ENCODE results near the gene MED15. TPM values are rescaled to one million over a fixed set of nuclear protein-coding genes. Genes with fewer than 3 reads are reported as not detected.

Gene MED15
- total and polyA plus RNA-seq, 3 experiments from 2014 or later = 98.0 to 120 (median 106) TPM

DNA sequence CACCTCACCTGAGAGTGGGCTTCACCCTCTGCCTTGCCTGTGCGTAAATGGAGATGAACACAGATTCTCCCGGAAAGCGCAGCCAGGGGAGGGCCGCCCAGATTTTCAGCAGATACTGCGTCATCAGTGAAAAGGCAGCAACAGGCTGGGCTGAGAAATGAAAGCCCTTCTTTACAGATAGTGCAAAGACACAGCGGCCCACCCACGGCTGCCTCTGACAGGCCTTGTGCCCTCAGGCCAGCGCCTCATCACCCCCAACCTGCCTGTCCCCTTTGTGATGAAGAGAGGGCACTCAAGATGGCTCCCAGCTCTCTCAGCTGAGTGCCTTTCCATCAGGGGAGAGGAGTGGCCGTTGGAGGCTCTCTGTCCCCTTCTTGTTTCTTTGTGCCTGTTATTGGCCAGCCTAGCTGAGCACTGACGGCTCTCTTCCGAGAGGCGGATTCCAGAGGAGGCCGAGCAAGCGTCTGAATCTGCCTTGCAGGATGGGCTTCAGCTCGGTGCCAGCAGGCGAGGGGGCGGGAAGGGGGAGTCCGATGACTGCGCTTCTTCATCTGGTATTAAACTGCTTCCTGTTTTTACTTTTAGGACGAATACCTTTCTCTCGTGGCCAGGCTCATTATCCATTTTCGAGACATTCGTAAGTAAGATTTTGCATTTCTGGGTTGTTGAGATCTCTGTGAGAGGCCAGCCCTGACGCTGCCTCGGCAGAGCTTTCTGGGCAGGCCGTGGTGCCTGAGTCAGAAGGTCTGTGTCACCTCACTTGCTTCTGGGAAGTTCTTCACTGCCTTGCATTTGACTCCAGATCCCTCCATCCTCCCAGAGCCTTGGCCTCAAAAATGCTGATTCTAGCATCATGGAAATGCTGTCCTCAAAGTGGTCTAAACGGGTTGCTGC lies 43.7 kb downstream of the MED15 start:
- CTCF ChIA-PET = interaction anchor here (0.8 to 19.1 kb wide), 12 partner anchors 8 to 191 kb away, joined by 3 to 389 read pairs (median 4); partner anchors contain the start of gene MED15
- Histone ChIP-seq H3K27me3 (ENCODE audit: insufficient read depth, low read length, poor library complexity, severe bottlenecking) (no peaks in the 10 kb centered on the region), H3K4me1 (ENCODE audit: insufficient read depth, low read length) (peaks cover 95% of the 10 kb centered on the region), H3K36me3 (ENCODE audit: insufficient read depth, low read length) (peaks cover 40% of the 10 kb centered on the region), H3K9me3 (ENCODE audit: low read length) (no peaks in the 10 kb centered on the region), H3K4me3 (ENCODE audit: low read length) (peak overlapping the region; percentile 53), H3K27ac (ENCODE audit: low read depth, low read length) (peak overlapping the region; percentile 70)
- Mint-ChIP-seq H3K9me3 (no peaks in the 10 kb centered on the region), H3K36me3 (peaks cover 6 to 57% (median 12%) of the 10 kb centered on the region in 3 donors), H3K27ac (peak overlapping the region; percentile 90 to 100 (median 98)), H3K27me3 (no peaks in the 10 kb centered on the region), H3K4me1 (peaks cover 84 to 96% (median 90%) of the 10 kb centered on the region in 3 donors), H3K4me3 (peak overlapping the region; percentile 82 to 96 (median 92))
- POLR2A ChIA-PET = interaction anchor here (1.0 to 11.4 kb wide), 7 partner anchors 9 to 152 kb away, joined by 3 to 226 read pairs (median 4); partner anchors contain the start of gene MED15
- DNase-seq = peak; percentile 41 to 80 (median 75)

DNA sequence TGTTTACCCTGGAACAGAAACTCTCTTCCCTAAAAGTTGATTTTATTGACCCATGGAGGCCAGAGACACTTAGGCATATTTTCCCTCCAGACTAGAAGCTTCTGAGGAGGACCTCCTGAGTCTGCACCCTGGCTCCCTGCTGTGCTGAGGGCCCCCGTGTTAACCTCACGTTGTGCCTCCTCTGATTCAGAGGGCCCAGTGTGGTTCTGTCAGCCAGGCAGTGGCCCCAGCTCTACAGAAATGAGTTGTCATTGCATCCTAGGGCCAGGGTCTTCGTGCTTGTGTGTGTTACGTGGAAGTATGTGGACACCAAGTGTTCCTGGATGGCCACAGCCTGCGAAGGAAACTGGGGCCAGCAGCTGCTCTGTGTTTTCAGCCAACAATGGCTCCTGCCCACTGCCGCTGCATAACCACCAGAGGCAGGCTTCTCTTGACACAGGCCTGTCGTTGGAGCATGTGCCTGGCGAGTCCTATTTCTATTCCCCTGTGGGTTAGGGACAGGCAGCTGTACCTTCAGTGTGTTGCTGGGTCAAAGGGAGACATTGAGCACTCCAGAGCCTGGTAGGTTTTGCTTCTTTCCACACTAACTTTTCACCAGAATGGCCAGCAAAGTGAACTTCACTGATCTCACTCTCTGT lies 44.5 kb downstream of the MED15 start:
- H3K4me3 Mint-ChIP-seq = peak overlapping the region; percentile 82 to 96 (median 92)
- peaks cover 6 to 59% (median 17%) of the 10 kb centered on the region in 3 donors for H3K36me3 Mint-ChIP-seq
- Histone ChIP-seq H3K27ac (ENCODE audit: low read depth, low read length) (peak overlapping the region; percentile 70), H3K9me3 (ENCODE audit: low read length) (no peaks in the 10 kb centered on the region), H3K4me1 (ENCODE audit: insufficient read depth, low read length) (peaks cover 96% of the 10 kb centered on the region), H3K36me3 (ENCODE audit: insufficient read depth, low read length) (peaks cover 43% of the 10 kb centered on the region), H3K4me3 (ENCODE audit: low read length) (peak overlapping the region; percentile 53), H3K27me3 (ENCODE audit: insufficient read depth, low read length, poor library complexity, severe bottlenecking) (no peaks in the 10 kb centered on the region)
- H3K27ac Mint-ChIP-seq = peak overlapping the region; percentile 90 to 100 (median 98)
- ChIA-PET POLR2A (interaction anchor here (1.1 to 11.4 kb wide), 6 partner anchors 10 to 151 kb away, joined by 3 to 226 read pairs (median 6); partner anchors contain the start of gene MED15), CTCF (interaction anchor here (0.8 to 19.1 kb wide), 14 partner anchors 8 to 190 kb away, joined by 3 to 389 read pairs (median 4); partner anchors contain the start of gene MED15)
- peak in 3 of 5 donors; percentile 38 to 60 (median 46) for DNase-seq
- H3K27me3 Mint-ChIP-seq = no peaks in the 10 kb centered on the region
- no peaks in the 10 kb centered on the region for H3K9me3 Mint-ChIP-seq
- H3K4me1 Mint-ChIP-seq = peaks cover 84 to 96% (median 90%) of the 10 kb centered on the region in 3 donors

DNA sequence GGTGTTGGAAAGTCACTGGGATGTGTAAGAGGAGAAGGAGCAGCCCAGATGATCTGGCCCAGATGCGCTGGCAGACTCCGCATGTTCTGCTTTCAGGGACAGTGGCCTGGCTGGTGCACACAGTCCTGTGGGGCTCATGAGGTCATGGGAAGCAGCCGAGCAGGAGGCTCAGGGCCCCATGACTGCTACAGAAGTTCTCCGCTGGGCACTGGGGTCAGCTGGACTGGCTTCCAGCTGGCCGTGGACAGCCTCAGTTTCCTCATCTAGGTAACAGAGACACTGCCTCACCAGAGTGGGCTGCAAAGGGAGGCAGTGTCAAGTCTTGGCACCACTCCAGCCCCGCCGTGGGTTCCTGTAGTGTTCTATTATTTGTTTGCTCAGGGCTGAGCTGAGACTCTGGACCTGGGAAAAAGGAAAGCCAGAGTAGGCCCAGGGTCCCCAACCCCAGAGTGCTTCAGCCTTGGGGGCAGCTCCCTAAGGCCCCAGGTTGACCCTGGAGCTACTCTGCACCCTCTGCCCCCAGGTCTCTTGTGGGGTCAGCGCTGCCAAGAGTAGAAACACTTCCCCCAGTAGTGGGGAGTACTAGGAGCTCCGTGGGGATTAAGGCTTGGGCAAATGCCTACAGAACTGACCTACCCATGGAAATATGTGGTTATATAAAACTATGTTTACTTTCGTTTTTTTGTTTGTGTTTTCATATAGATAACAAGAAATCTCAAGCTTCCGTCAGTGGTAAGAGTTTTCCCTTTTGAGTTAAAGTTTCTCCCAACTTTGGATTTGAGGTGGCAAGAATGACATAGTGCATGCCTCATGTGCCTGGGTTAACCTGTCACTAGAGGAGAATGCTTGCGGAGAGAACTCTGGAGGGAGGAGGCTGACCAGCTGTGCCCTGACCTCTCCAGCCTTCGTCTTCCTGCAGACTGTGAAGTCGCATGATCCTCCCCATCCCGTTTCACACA lies 45.3 kb downstream of the MED15 start:
- Histone ChIP-seq H3K4me1 (ENCODE audit: insufficient read depth, low read length) (peaks cover 98% of the 10 kb centered on the region), H3K4me3 (ENCODE audit: low read length) (peak overlapping the region; percentile 53), H3K9me3 (ENCODE audit: low read length) (no peaks in the 10 kb centered on the region), H3K36me3 (ENCODE audit: insufficient read depth, low read length) (peaks cover 47% of the 10 kb centered on the region), H3K27me3 (ENCODE audit: insufficient read depth, low read length, poor library complexity, severe bottlenecking) (no peaks in the 10 kb centered on the region), H3K27ac (ENCODE audit: low read depth, low read length) (peak overlapping the region; percentile 13)
- peak overlapping the region; percentile 90 to 100 (median 98) for H3K27ac Mint-ChIP-seq
- no peaks in the 10 kb centered on the region for H3K27me3 Mint-ChIP-seq
- DNase-seq = no peak
- H3K36me3 Mint-ChIP-seq = peaks cover 10 to 66% (median 20%) of the 10 kb centered on the region in 3 donors
- ChIA-PET POLR2A (interaction anchor here (0.6 to 11.4 kb wide), 4 partner anchors 15 to 142 kb away, joined by 3 to 226 read pairs (median 7); partner anchors contain the start of gene MED15), CTCF (interaction anchor here (0.6 to 19.1 kb wide), 13 partner anchors 9 to 189 kb away, joined by 3 to 389 read pairs (median 4); partner anchors contain the start of gene MED15)
- H3K9me3 Mint-ChIP-seq = no peaks in the 10 kb centered on the region
- H3K4me1 Mint-ChIP-seq = peaks cover 89 to 100% (median 94%) of the 10 kb centered on the region in 3 donors
- peak overlapping the region; percentile 82 to 96 (median 92) for H3K4me3 Mint-ChIP-seq

DNA sequence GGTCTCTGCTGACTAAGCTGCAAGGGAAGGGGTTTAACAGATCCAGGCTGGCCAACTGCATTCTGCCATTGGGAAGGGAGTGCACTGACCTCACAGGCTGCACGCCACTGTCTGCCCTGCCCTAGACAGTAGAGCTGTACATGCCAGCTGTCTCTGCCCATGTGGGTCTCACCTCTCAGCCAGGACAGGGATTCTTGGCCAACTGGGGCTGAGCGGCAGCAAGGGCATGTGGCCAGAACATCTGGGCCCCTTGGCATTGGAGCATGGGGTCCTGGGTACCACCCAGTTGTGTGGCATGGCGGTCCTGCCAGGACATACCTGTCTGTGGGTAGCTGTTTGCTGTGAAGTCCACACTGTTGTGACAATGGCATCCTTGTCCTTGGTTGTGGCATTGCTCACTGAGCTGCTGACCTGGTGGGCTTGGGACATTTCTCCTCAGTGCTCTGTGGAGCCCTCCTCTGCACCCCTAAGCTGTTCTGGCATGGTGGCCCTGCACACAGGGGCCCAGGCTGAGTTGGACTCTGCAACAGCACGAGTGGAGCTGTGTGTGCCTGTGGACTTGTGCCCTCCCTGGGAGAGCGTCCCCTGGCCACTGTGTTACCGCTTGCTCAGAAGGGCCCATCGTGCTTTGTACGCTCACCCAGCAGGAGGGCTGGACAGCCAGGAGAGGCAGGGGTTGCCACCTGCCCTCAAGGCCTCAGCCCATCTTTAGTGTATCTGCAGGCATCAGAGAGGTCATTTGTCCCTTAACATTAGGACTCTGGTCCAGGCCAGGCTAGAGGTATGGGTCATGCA lies 46.7 kb downstream of the MED15 start:
- no peak overlapping the region for H3K27ac ChIP-seq (ENCODE audit: low read depth, low read length)
- Mint-ChIP-seq H3K4me3 (peak overlapping the region; percentile 15 to 96 (median 45)), H3K27me3 (no peaks in the 10 kb centered on the region), H3K4me1 (peaks cover 93 to 100% (median 98%) of the 10 kb centered on the region in 3 donors), H3K9me3 (peaks cover 0 to 8% (median 0%) of the 10 kb centered on the region in 5 donors), H3K27ac (peak overlapping the region; percentile 57 to 98 (median 87)), H3K36me3 (peaks cover 22 to 81% (median 30%) of the 10 kb centered on the region in 3 donors)
- DNase-seq = no peak
- no peaks in the 10 kb centered on the region for H3K27me3 ChIP-seq (ENCODE audit: insufficient read depth, low read length, poor library complexity, severe bottlenecking)
- H3K4me3 ChIP-seq (ENCODE audit: low read length) = no peak overlapping the region
- POLR2A ChIA-PET = interaction anchor here (0.6 to 11.4 kb wide), 3 partner anchors 8 to 143 kb away, joined by 4 to 226 read pairs (median 9); no protein-coding TSS in a partner anchor
- H3K4me1 ChIP-seq (ENCODE audit: insufficient read depth, low read length) = peaks cover 99% of the 10 kb centered on the region
- no peaks in the 10 kb centered on the region for H3K9me3 ChIP-seq (ENCODE audit: low read length)
- peaks cover 58% of the 10 kb centered on the region for H3K36me3 ChIP-seq (ENCODE audit: insufficient read depth, low read length)
- CTCF ChIA-PET = interaction anchor here (0.6 to 19.1 kb wide), 4 partner anchors 12 to 46 kb away, joined by 3 to 389 read pairs (median 14); partner anchors contain the start of gene MED15

DNA sequence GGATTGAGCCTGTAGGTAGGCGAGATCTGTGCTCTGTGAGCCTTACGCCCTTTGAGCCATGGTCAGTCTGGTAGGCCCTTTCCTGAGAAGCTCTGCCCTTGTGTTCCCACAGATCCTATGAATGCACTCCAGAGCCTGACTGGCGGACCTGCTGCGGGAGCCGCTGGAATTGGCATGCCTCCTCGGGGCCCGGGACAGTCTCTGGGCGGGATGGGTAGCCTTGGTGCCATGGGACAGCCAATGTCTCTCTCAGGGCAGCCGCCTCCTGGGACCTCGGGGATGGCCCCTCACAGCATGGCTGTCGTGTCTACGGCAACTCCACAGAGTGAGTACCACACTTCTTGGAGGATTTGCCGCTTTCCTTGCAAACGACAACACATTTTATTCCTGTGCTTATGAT lies 47.4 kb downstream of the MED15 start:
- H3K9me3 ChIP-seq (ENCODE audit: low read length) = no peaks in the 10 kb centered on the region
- no peaks in the 10 kb centered on the region for H3K27me3 ChIP-seq (ENCODE audit: insufficient read depth, low read length, poor library complexity, severe bottlenecking)
- Mint-ChIP-seq H3K4me3 (peak overlapping the region in 6 of 7 donors; percentile 61 to 83 (median 76)), H3K9me3 (peaks cover 0 to 9% (median 0%) of the 10 kb centered on the region in 5 donors), H3K36me3 (peaks cover 27 to 87% (median 32%) of the 10 kb centered on the region in 3 donors), H3K4me1 (peaks cover 91 to 100% (median 98%) of the 10 kb centered on the region in 3 donors), H3K27ac (peak overlapping the region; percentile 81 to 99 (median 92)), H3K27me3 (no peaks in the 10 kb centered on the region)
- no peak overlapping the region for H3K4me3 ChIP-seq (ENCODE audit: low read length)
- ChIA-PET POLR2A (interaction anchor here (0.7 to 11.4 kb wide), 2 partner anchors 9 to 13 kb away, joined by 9 to 226 read pairs; no protein-coding TSS in a partner anchor), CTCF (interaction anchor here (2.0 to 19.1 kb wide), 3 partner anchors 11 to 137 kb away, joined by 6 to 389 read pairs (median 25); no protein-coding TSS in a partner anchor)
- H3K4me1 ChIP-seq (ENCODE audit: insufficient read depth, low read length) = peaks cover 94% of the 10 kb centered on the region
- no peak overlapping the region for H3K27ac ChIP-seq (ENCODE audit: low read depth, low read length)
- H3K36me3 ChIP-seq (ENCODE audit: insufficient read depth, low read length) = peaks cover 62% of the 10 kb centered on the region
- DNase-seq = no peak

DNA sequence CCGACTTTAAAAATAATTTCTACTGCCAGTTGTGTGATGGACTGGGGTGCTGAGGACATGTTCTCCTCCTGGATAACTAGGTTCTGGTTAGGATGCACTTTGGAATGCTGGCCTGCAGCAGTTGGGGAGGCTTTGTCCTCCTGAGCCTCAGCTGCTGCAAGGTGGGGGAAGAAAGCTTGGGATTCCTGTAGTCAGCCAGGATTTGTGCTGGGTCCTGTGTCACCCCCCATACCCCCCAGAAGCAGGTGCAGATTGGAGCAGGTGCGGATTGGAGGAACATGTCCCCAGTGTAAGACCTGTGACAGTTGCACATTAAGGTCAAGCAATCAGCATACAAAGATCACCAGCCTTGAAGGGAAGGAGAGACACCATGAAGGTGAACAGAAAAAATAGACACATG lies 51.1 kb downstream of the MED15 start:
- Mint-ChIP-seq H3K27ac (peak overlapping the region; percentile 89 to 99 (median 98)), H3K9me3 (peaks cover 0 to 9% (median 0%) of the 10 kb centered on the region in 5 donors), H3K27me3 (no peaks in the 10 kb centered on the region), H3K4me3 (peak overlapping the region in 5 of 7 donors; percentile 75 to 83 (median 80)), H3K4me1 (peaks cover 70 to 94% (median 92%) of the 10 kb centered on the region in 3 donors), H3K36me3 (peaks cover 27 to 87% (median 39%) of the 10 kb centered on the region in 3 donors)
- peaks cover 44% of the 10 kb centered on the region for H3K36me3 ChIP-seq (ENCODE audit: insufficient read depth, low read length)
- no peak overlapping the region for H3K27ac ChIP-seq (ENCODE audit: low read depth, low read length)
- no peak overlapping the region for H3K4me3 ChIP-seq (ENCODE audit: low read length)
- no peaks in the 10 kb centered on the region for H3K9me3 ChIP-seq (ENCODE audit: low read length)
- CTCF ChIA-PET = interaction anchor here (1.2 to 19.1 kb wide), 5 partner anchors 8 to 359 kb away, joined by 3 to 389 read pairs (median 3); partner anchors contain the start of genes CRKL and MED15
- H3K4me1 ChIP-seq (ENCODE audit: insufficient read depth, low read length) = peaks cover 67% of the 10 kb centered on the region
- no peaks in the 10 kb centered on the region for H3K27me3 ChIP-seq (ENCODE audit: insufficient read depth, low read length, poor library complexity, severe bottlenecking)
- POLR2A ChIA-PET = interaction anchor here (2.0 to 11.4 kb wide), 3 partner anchors 9 to 50 kb away, joined by 16 to 226 read pairs (median 24); partner anchors contain the start of gene MED15
- DNase-seq = no peak
